ENCODE measurements around the gene ZBTB32.

Gene ZBTB32

GRCh38 chr19:35732540-35733179 is 28.3 kb downstream of the ZBTB32 start:
- Histone ChIP-seq H3K27me3 (ENCODE audit: control insufficient read depth in 1 of 2, insufficient read depth in 2 of 2, low read length in 2 of 2) (no peaks in the 10 kb centered on the region), H3K36me3 (ENCODE audit: insufficient read depth, low read length) (peaks cover 83% of the 10 kb centered on the region), H3K4me1 (ENCODE audit: insufficient read depth, low read length) (no peaks in the 10 kb centered on the region), H3K27ac (ENCODE audit: low read depth, low read length) (no peak overlapping the region), H3K9me3 (ENCODE audit: low read length) (no peaks in the 10 kb centered on the region), H3K9ac (ENCODE audit: low read length) (no peak overlapping the region), H3K4me3 (ENCODE audit: low read depth in 1 of 2, low read length in 2 of 2) (no peak overlapping the region)

DNA sequence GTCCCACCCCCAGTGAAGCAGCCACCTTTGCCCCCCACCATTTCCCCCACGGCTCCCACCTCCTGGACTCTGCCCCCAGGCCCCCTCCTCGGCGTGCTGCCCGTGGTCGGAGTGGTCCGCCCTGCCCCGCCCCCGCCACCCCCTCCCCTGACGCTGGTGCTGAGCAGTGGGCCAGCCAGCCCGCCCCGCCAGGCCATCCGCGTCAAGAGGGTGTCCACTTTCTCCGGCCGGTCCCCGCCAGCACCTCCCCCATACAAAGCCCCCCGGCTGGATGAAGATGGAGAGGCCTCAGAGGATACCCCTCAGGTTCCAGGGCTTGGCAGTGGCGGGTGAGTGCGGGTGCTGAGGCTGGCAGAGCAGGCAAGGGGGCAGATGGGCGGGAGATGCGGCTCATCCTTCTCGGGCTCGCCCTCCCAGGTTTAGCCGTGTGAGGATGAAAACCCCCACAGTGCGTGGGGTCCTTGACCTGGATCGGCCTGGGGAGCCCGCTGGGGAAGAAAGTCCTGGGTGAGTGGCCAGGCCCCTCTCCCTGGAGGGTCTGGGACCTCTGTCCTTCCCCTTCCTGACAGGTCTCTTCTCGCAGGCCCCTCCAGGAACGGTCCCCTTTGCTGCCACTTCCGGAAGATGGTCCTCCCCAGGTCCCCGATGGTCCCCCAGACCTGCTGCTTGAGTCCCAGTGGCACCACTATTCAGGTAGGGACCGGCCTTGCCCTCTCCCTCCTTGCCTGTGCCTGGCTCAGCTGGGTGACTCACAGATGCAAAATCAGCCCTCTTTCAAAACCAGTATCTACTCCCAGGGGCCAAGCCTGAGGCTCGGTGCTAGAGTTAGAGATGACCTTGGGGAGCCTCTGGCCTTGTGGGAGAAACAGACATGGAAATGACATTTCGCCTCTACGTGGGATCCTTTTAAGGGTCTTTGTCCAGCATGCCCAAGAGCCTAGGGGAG is 29.1 kb downstream of the ZBTB32 start:
- H3K4me1 ChIP-seq (ENCODE audit: insufficient read depth, low read length), result no peaks in the 10 kb centered on the region
- H3K27me3 ChIP-seq (ENCODE audit: control insufficient read depth in 1 of 2, insufficient read depth in 2 of 2, low read length in 2 of 2), result no peaks in the 10 kb centered on the region
- H3K27ac ChIP-seq (ENCODE audit: low read depth, low read length), result no peak overlapping the region
- H3K9ac ChIP-seq (ENCODE audit: low read length), result no peak overlapping the region
- no peaks in the 10 kb centered on the region for H3K9me3 ChIP-seq (ENCODE audit: low read length)
- H3K4me3 ChIP-seq (ENCODE audit: low read depth in 1 of 2, low read length in 2 of 2), result no peak overlapping the region
- peaks cover 83% of the 10 kb centered on the region for H3K36me3 ChIP-seq (ENCODE audit: insufficient read depth, low read length)

DNA sequence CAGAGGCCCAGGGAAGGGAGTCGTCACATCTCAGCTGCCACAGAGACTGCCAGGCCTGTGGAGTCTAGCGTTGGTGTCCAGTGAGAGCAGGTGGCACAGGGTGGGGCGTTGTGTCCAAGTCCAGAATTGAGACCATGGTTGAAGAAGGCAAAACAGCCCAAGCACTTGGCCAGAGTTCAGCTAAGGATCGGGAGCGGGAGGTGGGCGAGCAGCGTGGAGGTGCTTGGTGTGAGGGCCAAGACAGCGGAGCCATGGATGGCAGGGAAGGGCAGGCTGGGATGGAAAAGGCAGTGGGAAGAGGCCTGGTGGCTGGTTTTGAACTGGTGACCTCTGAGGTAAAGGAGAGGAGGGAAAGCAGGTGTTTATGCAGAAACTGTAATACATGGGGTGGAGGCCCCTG is 29.9 kb downstream of the ZBTB32 start:
- Histone ChIP-seq H3K36me3 (ENCODE audit: insufficient read depth, low read length) (peaks cover 80% of the 10 kb centered on the region), H3K27me3 (ENCODE audit: control insufficient read depth in 1 of 2, insufficient read depth in 2 of 2, low read length in 2 of 2) (no peaks in the 10 kb centered on the region), H3K9ac (ENCODE audit: low read length) (no peak overlapping the region), H3K9me3 (ENCODE audit: low read length) (no peaks in the 10 kb centered on the region), H3K27ac (ENCODE audit: low read depth, low read length) (no peak overlapping the region), H3K4me1 (ENCODE audit: insufficient read depth, low read length) (no peaks in the 10 kb centered on the region), H3K4me3 (ENCODE audit: low read depth in 1 of 2, low read length in 2 of 2) (no peak overlapping the region)

GRCh38 chr19:35734889-35735288 is 30.5 kb downstream of the ZBTB32 start:
- H3K9me3 ChIP-seq (ENCODE audit: low read length), result no peaks in the 10 kb centered on the region
- H3K27me3 ChIP-seq (ENCODE audit: control insufficient read depth in 1 of 2, insufficient read depth in 2 of 2, low read length in 2 of 2), result no peaks in the 10 kb centered on the region
- H3K9ac ChIP-seq (ENCODE audit: low read length), result no peak overlapping the region
- H3K4me1 ChIP-seq (ENCODE audit: insufficient read depth, low read length), result peaks cover 4% of the 10 kb centered on the region
- H3K27ac ChIP-seq (ENCODE audit: low read depth, low read length), result no peak overlapping the region
- peaks cover 74% of the 10 kb centered on the region for H3K36me3 ChIP-seq (ENCODE audit: insufficient read depth, low read length)
- H3K4me3 ChIP-seq (ENCODE audit: low read depth in 1 of 2, low read length in 2 of 2), result no peak overlapping the region

GRCh38 chr19:35736913-35737886 is 32.8 kb downstream of the ZBTB32 start:
- H3K9me3 ChIP-seq (ENCODE audit: low read length), result no peaks in the 10 kb centered on the region
- no peak overlapping the region for H3K4me3 ChIP-seq (ENCODE audit: low read depth in 1 of 2, low read length in 2 of 2)
- peaks cover 11% of the 10 kb centered on the region for H3K4me1 ChIP-seq (ENCODE audit: insufficient read depth, low read length)
- H3K9ac ChIP-seq (ENCODE audit: low read length), result no peak overlapping the region
- H3K36me3 ChIP-seq (ENCODE audit: insufficient read depth, low read length), result peaks cover 51% of the 10 kb centered on the region
- no peaks in the 10 kb centered on the region for H3K27me3 ChIP-seq (ENCODE audit: control insufficient read depth in 1 of 2, insufficient read depth in 2 of 2, low read length in 2 of 2)
- H3K27ac ChIP-seq (ENCODE audit: low read depth, low read length), result no peak overlapping the region

DNA sequence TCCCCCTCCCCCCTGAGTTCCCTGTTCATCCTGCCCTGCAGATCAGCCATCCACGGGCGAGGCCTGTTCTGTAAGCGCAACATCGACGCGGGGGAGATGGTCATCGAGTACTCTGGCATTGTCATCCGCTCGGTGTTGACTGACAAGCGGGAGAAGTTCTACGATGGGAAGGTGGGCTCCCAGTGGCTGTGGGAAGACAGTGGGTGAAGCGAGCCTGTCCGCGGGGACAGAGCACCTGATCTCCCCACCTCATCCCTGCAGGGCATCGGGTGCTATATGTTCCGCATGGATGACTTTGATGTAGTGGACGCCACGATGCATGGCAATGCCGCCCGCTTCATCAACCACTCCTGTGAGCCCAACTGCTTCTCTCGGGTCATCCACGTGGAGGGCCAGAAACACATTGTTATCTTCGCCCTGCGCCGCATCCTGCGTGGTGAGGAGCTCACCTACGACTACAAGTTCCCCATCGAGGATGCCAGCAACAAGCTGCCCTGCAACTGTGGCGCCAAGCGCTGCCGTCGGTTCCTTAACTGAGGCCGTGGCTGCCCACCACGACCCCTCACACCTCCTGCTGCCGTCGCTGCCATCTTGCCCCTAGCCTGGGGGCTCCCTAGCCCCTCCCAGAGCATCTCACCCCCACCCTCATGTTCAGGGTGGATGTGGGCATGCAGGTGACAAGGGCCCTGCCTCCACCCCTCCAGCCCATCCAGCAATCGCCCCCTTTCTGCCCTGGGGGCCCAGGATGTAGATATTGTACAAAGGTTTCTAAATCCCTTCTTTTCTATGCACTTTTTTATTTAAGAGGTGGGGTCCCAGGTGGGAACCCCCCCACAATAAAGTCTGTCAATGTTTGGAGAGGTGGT is 33.9 kb downstream of the ZBTB32 start:
- no peaks in the 10 kb centered on the region for H3K9me3 ChIP-seq (ENCODE audit: low read length)
- no peaks in the 10 kb centered on the region for H3K27me3 ChIP-seq (ENCODE audit: control insufficient read depth in 1 of 2, insufficient read depth in 2 of 2, low read length in 2 of 2)
- no peak overlapping the region for H3K9ac ChIP-seq (ENCODE audit: low read length)
- peaks cover 11% of the 10 kb centered on the region for H3K4me1 ChIP-seq (ENCODE audit: insufficient read depth, low read length)
- no peak overlapping the region for H3K4me3 ChIP-seq (ENCODE audit: low read depth in 1 of 2, low read length in 2 of 2)
- H3K36me3 ChIP-seq (ENCODE audit: insufficient read depth, low read length), result peaks cover 57% of the 10 kb centered on the region
- H3K27ac ChIP-seq (ENCODE audit: low read depth, low read length), result no peak overlapping the region

GRCh38 chr19:35738887-35739229 is 34.5 kb downstream of the ZBTB32 start:
- no peak overlapping the region for H3K27ac ChIP-seq (ENCODE audit: low read depth, low read length)
- peaks cover 54% of the 10 kb centered on the region for H3K36me3 ChIP-seq (ENCODE audit: insufficient read depth, low read length)
- no peaks in the 10 kb centered on the region for H3K27me3 ChIP-seq (ENCODE audit: control insufficient read depth in 1 of 2, insufficient read depth in 2 of 2, low read length in 2 of 2)
- peaks cover 13% of the 10 kb centered on the region for H3K4me1 ChIP-seq (ENCODE audit: insufficient read depth, low read length)
- H3K9me3 ChIP-seq (ENCODE audit: low read length), result no peaks in the 10 kb centered on the region
- H3K9ac ChIP-seq (ENCODE audit: low read length), result no peak overlapping the region
- no peak overlapping the region for H3K4me3 ChIP-seq (ENCODE audit: low read depth in 1 of 2, low read length in 2 of 2)

GRCh38 chr19:35739275-35740107 is 35.1 kb downstream of the ZBTB32 start:
- Histone ChIP-seq H3K36me3 (ENCODE audit: insufficient read depth, low read length) (peaks cover 48% of the 10 kb centered on the region), H3K27me3 (ENCODE audit: control insufficient read depth in 1 of 2, insufficient read depth in 2 of 2, low read length in 2 of 2) (no peaks in the 10 kb centered on the region), H3K9me3 (ENCODE audit: low read length) (no peaks in the 10 kb centered on the region), H3K9ac (ENCODE audit: low read length) (no peak overlapping the region), H3K27ac (ENCODE audit: low read depth, low read length) (peak overlapping the region; percentile 72), H3K4me1 (ENCODE audit: insufficient read depth, low read length) (peaks cover 19% of the 10 kb centered on the region), H3K4me3 (ENCODE audit: low read depth in 1 of 2, low read length in 2 of 2) (peak overlapping the region in 1 of 2 donors; percentile 70)

GRCh38 chr19:35740108-35740422 is 35.7 kb downstream of the ZBTB32 start:
- Histone ChIP-seq H3K4me1 (ENCODE audit: insufficient read depth, low read length) (peaks cover 21% of the 10 kb centered on the region), H3K27me3 (ENCODE audit: control insufficient read depth in 1 of 2, insufficient read depth in 2 of 2, low read length in 2 of 2) (no peaks in the 10 kb centered on the region), H3K36me3 (ENCODE audit: insufficient read depth, low read length) (peaks cover 43% of the 10 kb centered on the region), H3K27ac (ENCODE audit: low read depth, low read length) (peak overlapping the region; percentile 72), H3K9me3 (ENCODE audit: low read length) (no peaks in the 10 kb centered on the region), H3K4me3 (ENCODE audit: low read depth in 1 of 2, low read length in 2 of 2) (peak overlapping the region; percentile 60 to 70), H3K9ac (ENCODE audit: low read length) (peak overlapping the region; percentile 42)
